Smooth muscle cell (in vitro differentiated cells): ENCODE measurements around the gene PPP1R12C. TPM values are rescaled to one million over a fixed set of nuclear protein-coding genes. Genes with fewer than 3 reads are reported as not detected.

Experiments
- DNase-seq: peaks from one replicate; lab custom pipeline; 2025; ENCODE audit not compliant: unreplicated experiment; lab: John Stamatoyannopoulos, UW
- H2AFZ ChIP-seq: fragments of 200-600 bp; sonication (generic); 2 replicates; pipeline ENCODE4 v1.6.0; 2016; ENCODE audit warnings: antibody characterized with exemption, low read depth, mild to moderate bottlenecking
- H3F3A ChIP-seq: fragments of 200-600 bp; sonication (generic); 2 replicates; pipeline ENCODE4 v1.6.0; 2017; ENCODE audit warnings: antibody characterized with exemption, low read depth
- H3K27ac ChIP-seq: fragments of 200-600 bp; sonication (generic); 2 replicates; pipeline ENCODE4 v1.5.1; 2016; ENCODE audit warnings: low read depth, mild to moderate bottlenecking
- H3K27me3 ChIP-seq: fragments of 200-600 bp; sonication (generic); 2 replicates; pipeline ENCODE4 v1.6.1; 2016; ENCODE audit warnings: low read depth, mild to moderate bottlenecking
- H3K36me3 ChIP-seq: fragments of 200-600 bp; sonication (generic); 2 replicates; pipeline ENCODE4 v1.5.1; 2016; ENCODE audit warnings: low read depth
- H3K4me1 ChIP-seq: fragments of 200-600 bp; sonication (generic); 2 replicates; pipeline ENCODE4 v1.5.1; 2016; ENCODE audit warnings: low read depth
- H3K4me2 ChIP-seq: fragments of 200-600 bp; sonication (generic); 2 replicates; pipeline ENCODE4 v1.6.0; 2016; ENCODE audit warnings: mild to moderate bottlenecking
- H3K4me3 ChIP-seq: fragments of 200-600 bp; sonication (generic); 2 replicates; pipeline ENCODE4 v1.5.1; 2016; ENCODE audit warnings: mild to moderate bottlenecking
- H3K79me2 ChIP-seq: fragments of 200-600 bp; sonication (generic); 2 replicates; pipeline ENCODE4 v1.6.0; 2016; ENCODE audit warnings: low read depth, mild to moderate bottlenecking
- H3K9ac ChIP-seq: fragments of 200-600 bp; sonication (generic); 2 replicates; pipeline ENCODE4 v1.6.0; 2016; ENCODE audit warnings: low read depth
- H3K9me3 ChIP-seq: fragments of 200-600 bp; sonication (generic); replicated peaks from 2 replicates; pipeline ENCODE4 v1.5.1; 2016; ENCODE audit warnings: low read depth
- H4K20me1 ChIP-seq: fragments of 200-600 bp; sonication (generic); 2 replicates; pipeline ENCODE4 v1.6.0; 2016; ENCODE audit warnings: low read depth
- CTCF ChIP-seq: fragments of 200-600 bp; sonication (generic); IDR thresholded peaks from 2 replicates; pipeline ENCODE4 v1.5.1; 2017; ENCODE audit warnings: borderline replicate concordance, mild to moderate bottlenecking, antibody characterized with exemption; ENCODE audit not compliant: insufficient read depth, poor library complexity, severe bottlenecking
- WGBS: methylation state at CpG from one replicate; pipeline ENCODE4 v1.1.7; 2016; ENCODE audit warnings: low lambda C conversion rate; 5-methylcytosine and 5-hydroxymethylcytosine counted together
- polyA plus RNA-seq: library from polyadenylated mRNA; unstranded; fragments of >200 nt; fragmentation: Nextera tagmentation; extraction: Ambion mirVana; gene quantifications from 2 replicates; pipeline ENCODE4 v1.2.1, GENCODE V29; 2016
- total RNA-seq: library from RNA; depleted of rRNA; stranded (reverse); fragments of >200 nt; gene quantifications from 2 replicates; pipeline ENCODE4 v1.2.3, GENCODE V29; 2014

Gene PPP1R12C
- total and polyA plus RNA-seq, 2 experiments from 2014 or later = 26.1 to 30.5 TPM

DNA sequence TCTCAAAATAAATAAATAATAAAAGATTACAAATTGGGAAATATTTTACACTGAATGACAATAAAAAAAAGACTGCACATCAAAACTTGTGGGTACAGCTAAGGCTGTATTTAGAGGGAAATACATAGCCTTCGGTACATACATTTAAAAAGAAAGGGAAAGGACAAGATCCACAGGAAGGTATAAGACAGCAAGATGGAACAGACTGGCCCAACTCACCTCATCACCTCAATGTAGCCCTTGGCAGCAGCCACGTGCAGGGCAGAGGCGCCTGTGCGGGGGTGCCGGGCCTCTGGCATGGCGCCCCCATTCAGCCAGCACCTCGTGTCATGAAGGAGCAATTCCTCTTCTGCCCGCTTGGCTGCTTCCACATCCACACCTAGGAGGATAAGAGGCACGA is 14.2 kb downstream of the PPP1R12C start:
- H3K4me1 ChIP-seq = no peaks in the 10 kb centered on the region
- H3K9me3 ChIP-seq = no peaks in the 10 kb centered on the region
- no peak overlapping the region for H2AFZ ChIP-seq
- no peak for DNase-seq
- H3F3A ChIP-seq = no peaks in the 10 kb centered on the region
- TF ChIP-seq CTCF = no peak
- peaks cover 10% of the 10 kb centered on the region for H3K36me3 ChIP-seq
- H3K4me2 ChIP-seq = no peak overlapping the region
- no peak overlapping the region for H3K27ac ChIP-seq
- peaks cover 53% of the 10 kb centered on the region for H4K20me1 ChIP-seq
- peaks cover 5% of the 10 kb centered on the region for H3K79me2 ChIP-seq
- H3K27me3 ChIP-seq = no peaks in the 10 kb centered on the region
- 97% methylated on average over 9 of the region's 9 CpGs for WGBS
- no peak overlapping the region for H3K9ac ChIP-seq
- H3K4me3 ChIP-seq = no peak overlapping the region

- Histone ChIP-seq H3K27me3 (no peaks in the 10 kb centered on the region), H3K4me1 (no peaks in the 10 kb centered on the region), H4K20me1 (peaks cover 48% of the 10 kb centered on the region), H3K9ac (no peak overlapping the region), H3K27ac (no peak overlapping the region), H3K4me2 (no peak overlapping the region), H3K9me3 (no peaks in the 10 kb centered on the region), H3K4me3 (no peak overlapping the region), H3K79me2 (no peaks in the 10 kb centered on the region), H3K36me3 (peaks cover 10% of the 10 kb centered on the region), H3F3A (no peaks in the 10 kb centered on the region), H2AFZ (no peak overlapping the region)
- TF ChIP-seq CTCF = no peak
- no peak for DNase-seq
- 89% methylated on average over 10 of the region's 10 CpGs for WGBS
Observed at GRCh38 chr19:55101261-55101660, 16.2 kb downstream of the PPP1R12C start.

- Histone ChIP-seq H3K4me2 (no peak overlapping the region), H3F3A (no peaks in the 10 kb centered on the region), H3K4me1 (no peaks in the 10 kb centered on the region), H3K36me3 (peaks cover 10% of the 10 kb centered on the region), H4K20me1 (peaks cover 38% of the 10 kb centered on the region), H2AFZ (no peak overlapping the region), H3K9me3 (no peaks in the 10 kb centered on the region), H3K4me3 (no peak overlapping the region), H3K79me2 (no peaks in the 10 kb centered on the region), H3K9ac (no peak overlapping the region), H3K27me3 (no peaks in the 10 kb centered on the region), H3K27ac (no peak overlapping the region)
- 96% methylated on average over 27 of the region's 27 CpGs for WGBS
- no peak for DNase-seq
- no peak for TF ChIP-seq CTCF
Observed at GRCh38 chr19:55099557-55100506, 17.6 kb downstream of the PPP1R12C start.
